Superior temporal gyrus (tissue), 1 donor: ENCODE results near the gene FAM171A1.

ENCODE experiments used
- DNase-seq: peaks from one replicate; pipeline ENCODE4 v3.0.0-alpha.2; 2016; ENCODE audit errors: extremely low spot score

FAM171A1 gene

DNA sequence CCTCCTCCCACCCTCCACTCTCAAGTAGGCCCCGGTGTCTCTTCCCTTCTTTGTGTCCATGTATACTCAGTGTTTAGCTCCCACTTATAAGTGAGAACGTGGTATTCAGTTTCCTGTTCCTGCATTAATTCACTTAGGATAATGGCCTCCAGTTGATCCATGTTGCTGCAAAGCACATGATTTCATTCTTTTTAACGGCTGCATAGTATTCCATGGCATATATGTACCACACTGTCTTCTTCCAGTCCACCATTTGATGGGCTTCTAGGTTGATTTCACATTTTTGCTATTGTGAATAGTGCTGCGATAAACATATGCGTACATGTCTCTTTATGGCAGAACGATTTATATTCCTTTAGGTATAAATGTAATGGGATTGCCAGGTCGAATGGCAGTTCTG, 51.0 kb downstream of the FAM171A1 start:
- no peak for DNase-seq

DNA sequence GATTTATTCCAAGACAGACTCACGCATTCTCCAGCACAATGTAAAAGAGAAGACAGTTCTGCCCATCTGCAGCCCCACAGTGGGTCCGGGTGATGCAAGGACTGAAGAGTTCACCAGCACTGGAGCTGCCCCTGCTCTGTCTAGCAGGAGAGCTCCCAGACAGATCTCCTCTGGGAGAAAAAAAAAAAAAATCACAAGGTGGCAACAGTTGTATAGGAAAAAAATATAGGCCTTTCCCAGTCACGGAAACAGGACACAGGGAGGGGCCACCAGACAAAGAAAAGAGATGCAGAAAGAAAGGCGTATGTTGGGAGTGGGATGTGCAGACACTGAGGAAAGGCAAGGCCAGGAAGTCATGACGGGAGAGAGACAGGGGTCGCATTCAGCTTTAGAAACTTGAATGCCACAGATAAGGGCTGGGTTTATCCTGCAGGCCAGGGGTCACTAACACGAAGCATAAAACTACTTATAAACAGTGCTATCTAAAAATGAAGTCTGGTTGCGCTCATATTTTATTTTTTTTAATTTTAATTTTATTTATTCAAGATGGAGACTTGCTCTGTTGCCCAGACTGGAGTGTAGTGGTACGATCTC, 54.1 kb downstream of the FAM171A1 start:
- no peak for DNase-seq

DNA sequence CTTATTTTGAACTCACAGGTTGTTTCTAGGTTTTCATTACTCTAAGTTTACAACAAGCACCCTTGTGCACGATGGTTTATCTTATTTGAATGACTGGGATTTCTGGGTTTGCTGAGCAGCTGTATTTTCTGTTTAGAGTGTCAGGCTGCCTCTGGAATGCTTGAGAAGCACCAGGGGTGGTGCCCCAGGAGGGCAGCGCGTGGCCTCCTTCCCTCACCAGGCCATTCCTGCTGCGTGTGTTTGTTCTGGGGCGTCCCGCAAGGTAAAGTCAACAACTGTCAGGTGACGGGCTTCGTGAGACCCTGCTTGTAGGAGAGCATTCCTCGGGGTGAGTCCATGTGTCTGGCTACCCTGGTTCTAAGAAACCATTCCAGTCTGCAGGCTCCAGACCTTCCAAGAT, 54.9 kb downstream of the FAM171A1 start:
- DNase-seq: no peak

DNA sequence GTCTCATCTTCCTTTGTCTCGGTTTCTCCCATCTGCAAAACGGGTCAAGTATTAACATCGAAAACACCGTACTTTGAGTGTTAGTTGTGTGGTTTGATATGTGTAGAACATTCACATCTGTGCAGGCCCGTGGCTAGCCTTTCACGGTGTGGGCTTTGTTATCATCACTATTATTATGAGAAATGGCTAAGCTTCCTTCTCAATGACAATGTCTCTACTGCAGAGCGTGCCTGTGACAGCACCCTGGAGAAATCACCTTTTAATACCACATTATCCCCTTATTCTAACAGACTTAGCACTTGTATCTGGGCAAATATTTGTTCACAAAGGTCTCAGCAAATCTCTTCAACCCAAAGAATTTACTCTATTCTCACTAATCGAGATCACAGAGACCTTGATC, 55.8 kb downstream of the FAM171A1 start:
- no peak for DNase-seq

DNA sequence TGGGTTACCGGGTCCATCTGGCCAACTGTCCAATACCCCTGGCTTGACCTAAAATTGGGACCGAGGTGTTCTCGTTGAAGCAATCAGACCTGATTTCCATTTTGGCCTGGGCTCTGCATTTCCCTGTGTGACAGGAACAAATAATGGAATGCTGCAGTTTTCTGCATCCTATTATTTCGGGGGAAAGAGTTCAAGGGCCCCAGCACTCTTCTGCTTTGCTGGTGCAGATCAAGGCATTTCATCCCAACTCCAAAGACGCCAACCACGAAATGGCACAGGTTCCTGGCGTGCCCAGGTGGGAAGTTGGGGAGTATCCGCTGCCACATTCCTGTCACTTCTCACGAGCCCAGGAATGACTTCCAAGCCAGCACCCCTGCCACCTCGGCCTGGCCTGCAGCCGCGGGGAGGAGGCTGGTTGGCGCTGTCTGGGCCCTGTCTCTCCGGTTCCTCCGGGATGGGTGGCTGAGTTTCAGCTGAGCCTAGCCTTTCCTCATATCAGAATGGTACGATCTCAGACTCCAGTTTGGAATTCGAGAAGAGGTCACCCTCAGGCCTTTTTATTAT, 56.5 kb downstream of the FAM171A1 start:
- no peak for DNase-seq

DNA sequence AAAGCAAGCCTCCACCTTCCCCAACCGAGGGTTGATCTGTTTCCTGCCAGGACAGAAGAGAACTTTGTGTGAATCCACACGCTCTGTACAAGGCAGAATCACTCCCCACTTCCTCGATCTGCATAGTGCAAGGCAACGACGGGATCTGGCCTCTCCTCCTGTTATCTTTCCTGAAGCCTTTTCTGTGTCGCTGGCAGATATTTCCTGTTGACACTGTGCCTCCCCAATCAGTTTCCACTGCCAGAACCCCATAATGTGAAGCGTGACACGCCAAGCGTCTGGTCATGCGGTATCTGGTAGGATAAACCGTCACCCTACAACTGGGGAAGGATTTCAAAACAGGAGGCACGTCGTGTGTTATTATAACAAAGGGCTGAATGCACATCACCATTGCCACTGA, 57.2 kb downstream of the FAM171A1 start:
- peak; percentile 87 for DNase-seq

DNA sequence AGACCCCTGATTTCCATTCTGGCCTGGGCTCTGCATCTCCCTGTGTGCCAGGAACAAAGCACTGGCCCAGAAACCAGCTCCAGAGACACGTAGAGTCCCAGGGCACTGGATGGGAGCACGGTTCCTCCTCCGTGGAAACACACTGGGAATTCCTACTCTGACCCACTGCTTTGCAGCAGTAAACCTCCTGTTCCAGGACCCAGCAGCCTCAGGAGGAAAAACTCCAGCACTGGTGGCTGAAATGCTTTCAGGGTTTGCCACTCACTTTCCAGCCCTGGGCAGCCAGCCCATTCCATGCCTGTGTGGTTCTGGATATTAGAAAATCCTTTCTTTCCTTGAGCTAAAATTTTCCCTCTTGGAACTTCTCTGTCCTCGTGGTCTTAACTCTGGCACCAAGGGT, 58.0 kb downstream of the FAM171A1 start:
- peak; percentile 74 for DNase-seq

DNA sequence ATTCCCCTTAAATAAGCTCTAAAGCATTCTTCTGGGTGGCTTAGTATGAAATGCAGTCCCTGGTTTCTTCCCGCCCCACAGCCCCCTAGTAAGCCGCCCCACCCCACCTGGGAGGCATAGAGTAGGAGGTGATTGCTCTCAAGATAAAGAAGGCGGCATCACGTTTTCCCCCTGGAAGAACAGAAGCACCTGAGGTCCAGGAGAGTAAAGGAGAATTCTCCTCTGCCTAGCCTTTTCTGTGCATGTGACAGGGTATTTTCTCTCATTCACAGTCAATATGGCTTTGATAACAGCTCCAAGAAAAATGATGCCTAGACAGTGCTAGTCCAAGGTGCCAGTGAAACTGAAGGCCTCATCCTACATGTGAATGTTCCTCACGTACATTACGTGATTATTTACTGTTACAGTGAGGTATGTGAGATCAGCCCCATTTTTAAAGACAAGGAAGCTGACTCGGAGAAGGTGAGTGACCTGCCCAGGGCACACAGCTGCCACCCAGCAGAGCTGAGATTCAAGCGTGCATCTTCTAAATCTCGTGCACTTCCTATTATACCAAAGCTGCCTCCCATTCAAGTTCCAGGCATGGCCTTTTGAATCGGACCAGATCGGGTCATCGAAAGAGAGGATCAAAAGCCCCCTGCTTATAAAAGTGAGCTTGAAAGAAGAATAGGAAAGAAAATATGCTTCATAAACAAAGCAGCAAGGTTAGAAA, 59.4 kb downstream of the FAM171A1 start:
- peak; percentile 51 for DNase-seq

DNA sequence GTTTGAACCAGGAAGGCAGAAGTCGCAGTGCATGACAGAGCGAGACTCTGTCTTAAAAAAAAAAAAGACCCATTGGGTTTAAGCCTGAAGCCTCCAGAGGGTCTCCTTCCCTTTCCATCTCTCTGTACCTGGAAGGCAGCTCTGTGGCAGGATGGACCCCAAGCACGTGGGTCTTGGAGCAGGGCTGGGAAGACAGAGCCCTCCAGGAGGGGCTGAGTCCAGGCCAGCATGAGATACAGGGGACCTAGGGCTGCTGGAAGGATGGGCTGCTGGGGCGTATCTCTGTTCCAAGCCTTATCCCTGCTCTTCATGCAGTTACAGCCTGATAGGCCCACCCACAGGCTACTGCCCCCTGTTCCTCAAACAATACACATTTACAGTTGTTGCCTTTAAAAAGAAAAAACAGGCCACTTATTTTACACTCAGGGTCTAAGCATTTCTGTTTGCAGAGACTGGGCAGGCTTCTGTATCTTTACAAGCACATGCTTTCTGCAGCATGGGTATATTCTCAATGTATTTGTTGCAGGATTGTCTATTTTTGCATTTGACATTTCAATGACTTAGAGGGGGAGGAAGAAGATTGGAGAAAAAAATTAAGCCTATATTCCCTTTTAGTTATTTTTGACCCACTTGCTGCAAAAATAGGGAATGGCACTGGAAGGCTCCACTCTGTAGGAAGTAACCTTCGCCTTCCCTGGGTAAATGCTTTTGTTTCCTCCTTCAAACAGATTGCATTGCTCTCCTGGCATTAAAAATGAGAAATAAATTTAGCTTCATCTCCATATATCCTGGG, 60.1 kb downstream of the FAM171A1 start:
- peak; percentile 18 for DNase-seq

DNA sequence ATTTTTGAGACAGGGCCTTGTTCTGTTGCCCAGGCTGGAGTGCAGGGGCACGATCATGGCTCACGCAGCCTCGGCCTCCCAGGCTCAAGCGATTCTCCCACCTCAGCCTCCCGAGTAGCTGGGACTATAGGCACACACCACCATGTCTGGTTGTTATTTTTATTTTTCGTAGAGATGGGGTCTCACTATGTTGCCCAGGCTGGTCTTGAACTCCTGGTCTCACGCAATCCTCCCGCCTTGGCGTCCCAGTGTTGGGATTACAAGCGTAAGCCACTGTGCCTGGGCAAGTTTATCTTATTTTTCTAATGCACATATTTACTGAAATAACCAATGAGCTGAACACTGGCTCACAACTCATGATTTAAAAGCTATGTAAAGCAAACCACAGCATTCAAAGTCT, 61.9 kb downstream of the FAM171A1 start:
- DNase-seq: no peak

DNA sequence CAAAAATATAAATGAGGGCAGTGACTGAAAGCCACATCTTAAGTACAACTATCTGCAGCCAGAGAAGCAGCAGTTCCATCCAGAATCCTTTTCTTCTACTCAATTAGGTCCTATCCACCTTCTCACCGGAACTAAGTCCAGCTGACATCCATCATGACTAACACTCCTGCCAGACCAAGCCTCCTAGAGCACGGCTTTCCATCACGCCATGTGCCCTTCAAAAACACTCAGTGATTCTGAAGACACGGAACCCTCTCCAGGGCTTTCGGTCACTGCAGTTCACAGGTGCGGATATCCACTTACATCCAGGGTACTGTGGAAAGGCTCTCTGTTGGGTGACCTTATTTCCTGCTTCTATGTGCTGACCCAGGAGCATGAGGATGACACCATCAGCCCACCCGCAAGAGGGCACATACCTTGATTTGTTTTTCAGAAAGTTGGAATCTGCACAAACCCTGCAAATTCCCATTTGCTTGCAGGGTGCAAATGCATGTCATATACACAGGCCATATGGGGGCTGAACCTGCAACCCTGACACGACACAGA, 64.3 kb downstream of the FAM171A1 start:
- no peak for DNase-seq

DNA sequence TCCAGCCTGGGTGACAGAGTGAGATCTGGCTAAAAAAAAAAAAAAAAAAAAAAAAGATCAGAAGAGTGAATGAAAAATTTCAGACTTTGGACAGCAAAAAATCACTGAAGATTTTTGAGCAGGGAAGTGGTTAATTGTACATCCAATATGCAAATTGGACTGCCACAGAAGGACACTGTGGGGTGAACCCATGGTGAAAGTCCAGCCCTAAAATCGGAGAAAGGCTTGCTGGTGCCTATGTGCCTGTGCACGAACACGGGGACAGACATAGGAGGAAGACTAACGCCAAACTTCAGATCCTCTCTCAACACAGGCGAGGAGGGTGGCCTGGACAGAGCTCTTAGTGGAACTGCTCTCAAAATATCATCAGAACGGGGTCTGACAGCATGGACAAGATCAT, 65.5 kb downstream of the FAM171A1 start:
- DNase-seq: peak; percentile 7

DNA sequence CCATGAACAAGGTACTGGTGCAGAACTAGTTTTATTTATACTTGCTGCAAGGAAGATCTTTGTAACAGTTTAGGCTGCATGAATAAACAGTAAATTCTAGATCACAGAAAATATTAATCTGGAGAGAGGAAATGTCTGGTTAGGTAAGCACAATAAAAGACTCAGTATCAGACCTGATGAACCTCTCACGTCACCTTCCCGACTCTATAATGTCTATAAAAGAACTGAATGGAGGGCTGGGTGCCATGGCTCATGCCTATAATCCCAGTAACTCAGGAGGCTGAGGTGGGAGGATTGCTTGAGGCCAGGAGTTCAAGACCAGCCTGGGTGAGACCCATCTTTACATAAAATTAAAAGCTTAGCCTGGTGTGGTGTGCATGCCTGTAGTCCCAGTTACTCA, 65.9 kb downstream of the FAM171A1 start:
- no peak for DNase-seq

DNA sequence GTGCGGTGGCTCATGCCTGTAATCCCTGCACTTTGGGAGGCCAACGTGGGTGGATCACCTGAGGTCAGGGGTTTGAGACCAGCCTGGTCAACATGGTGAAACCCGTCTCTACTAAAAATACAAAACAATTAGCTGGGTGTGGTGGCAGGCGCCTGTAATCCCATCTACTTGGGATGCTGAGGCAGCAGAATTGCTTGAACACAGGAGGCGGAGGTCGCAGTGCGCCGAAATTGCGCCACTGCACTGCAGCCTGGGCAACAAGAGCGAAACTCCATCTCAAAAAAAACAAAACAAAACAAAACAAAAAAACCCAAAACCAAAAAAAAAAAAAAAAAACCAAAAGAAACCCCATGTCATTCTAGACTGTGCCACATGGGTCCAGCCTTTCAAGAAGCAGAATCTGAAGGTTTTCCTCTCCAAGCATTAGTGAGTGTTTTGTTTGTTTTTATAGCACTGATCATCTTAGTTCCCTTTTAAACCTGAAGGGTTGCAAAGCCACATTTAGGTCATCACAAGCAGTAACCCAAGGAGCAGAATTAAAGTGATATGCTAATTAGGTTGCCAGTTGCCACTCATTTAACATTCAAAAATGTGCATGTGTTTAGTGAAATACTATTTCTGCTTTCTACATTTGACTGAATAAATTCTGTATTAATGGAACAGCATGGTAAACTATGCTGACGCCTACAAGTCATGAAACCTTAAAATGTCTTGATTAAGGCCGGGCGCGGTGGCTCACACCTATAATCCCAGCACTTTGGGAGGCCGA, 68.7 kb downstream of the FAM171A1 start:
- peak; percentile 8 for DNase-seq

DNA sequence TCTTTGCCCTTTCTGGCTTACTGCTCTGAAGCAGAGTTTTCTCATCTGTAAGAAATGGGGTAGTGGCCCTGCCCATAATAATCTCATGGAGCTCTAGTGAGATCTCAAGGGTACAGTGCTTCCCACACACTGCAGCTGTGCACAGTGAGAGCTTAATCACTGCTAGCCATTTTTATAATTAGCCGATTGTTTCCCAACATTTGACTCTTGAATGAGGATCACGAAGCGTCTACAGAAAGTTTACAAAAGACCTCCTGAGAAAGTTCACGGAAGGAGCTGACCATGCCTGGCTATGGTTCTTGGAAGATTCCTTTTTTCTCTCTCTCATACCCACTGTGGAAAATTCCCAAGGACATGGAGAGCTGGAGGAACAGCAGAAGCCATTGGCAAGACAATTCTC, 70.4 kb downstream of the FAM171A1 start:
- peak; percentile 70 for DNase-seq

DNA sequence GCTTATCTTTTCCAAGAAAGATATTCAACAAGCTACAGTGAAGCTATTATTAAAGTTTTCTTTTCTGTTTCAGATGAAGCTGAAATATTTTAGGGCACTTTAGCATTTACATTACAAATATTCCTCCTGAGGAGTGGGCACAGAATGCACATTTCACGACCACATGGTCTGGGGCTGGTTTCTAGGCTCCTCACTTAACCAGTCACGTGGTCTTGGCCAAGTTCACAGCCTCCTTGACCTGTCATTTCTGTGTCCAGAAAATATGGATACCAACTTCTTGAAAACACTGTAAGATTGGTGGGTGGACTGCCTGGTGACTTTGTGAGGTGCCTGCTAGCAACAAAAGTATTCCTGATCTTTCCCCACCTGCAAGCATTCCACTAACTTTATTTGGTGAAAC, 70.9 kb downstream of the FAM171A1 start:
- DNase-seq: no peak

DNA sequence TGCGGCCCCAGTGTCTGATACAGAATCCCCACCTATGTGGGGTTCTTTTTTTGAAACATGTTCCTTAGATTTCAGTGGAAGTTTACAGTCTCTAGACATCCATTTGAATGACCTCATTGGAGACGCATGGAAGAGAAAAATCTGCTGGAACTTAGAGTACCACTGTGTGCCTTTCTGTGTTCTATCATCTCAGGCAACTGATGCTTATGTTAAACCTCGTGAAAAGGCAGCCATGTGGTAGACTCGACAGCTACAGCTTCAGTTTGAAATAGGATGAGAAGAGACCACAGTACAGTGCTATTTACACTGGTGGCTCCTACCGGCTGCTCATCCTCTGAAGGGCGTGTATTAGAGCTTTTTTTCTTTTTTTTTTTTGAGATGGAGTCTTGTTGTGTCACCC, 74.4 kb downstream of the FAM171A1 start:
- peak; percentile 62 for DNase-seq

DNA sequence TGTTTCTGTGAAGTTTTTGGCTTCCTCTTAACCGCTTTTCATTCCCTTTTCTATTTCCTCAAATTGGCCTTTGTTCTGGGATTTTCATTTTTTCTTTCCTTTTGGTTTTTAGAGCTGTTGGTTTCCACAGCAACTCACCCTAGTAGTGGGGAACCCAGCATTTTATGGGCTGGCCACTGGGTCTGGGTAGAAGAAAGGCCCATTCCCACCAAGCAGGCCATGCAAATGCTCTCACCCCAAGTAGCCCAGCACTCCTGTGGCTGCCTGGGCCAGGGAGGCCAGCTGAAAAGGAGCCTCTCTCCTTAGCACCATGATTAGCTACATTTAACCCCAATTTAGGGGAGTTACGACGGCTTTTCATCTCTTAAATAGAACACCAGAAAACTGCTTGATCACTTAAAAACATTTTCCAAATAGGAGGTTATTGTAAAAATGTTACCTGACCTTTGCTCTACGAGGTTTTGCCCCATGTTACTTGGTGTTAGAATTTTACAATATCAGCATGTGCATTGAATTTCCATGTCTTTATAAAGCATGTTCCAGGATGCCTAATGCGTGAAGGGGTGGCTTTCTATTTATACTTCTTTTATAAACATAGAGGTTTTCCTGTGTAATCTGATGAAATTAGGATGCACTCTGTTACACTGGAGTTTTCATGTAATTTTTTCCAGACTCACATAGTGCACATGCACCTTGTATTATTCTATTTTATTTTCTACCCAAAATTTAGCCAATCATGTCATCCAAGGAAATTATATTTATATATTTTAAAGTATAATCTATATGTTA, 75.4 kb downstream of the FAM171A1 start:
- peak; percentile 53 for DNase-seq

DNA sequence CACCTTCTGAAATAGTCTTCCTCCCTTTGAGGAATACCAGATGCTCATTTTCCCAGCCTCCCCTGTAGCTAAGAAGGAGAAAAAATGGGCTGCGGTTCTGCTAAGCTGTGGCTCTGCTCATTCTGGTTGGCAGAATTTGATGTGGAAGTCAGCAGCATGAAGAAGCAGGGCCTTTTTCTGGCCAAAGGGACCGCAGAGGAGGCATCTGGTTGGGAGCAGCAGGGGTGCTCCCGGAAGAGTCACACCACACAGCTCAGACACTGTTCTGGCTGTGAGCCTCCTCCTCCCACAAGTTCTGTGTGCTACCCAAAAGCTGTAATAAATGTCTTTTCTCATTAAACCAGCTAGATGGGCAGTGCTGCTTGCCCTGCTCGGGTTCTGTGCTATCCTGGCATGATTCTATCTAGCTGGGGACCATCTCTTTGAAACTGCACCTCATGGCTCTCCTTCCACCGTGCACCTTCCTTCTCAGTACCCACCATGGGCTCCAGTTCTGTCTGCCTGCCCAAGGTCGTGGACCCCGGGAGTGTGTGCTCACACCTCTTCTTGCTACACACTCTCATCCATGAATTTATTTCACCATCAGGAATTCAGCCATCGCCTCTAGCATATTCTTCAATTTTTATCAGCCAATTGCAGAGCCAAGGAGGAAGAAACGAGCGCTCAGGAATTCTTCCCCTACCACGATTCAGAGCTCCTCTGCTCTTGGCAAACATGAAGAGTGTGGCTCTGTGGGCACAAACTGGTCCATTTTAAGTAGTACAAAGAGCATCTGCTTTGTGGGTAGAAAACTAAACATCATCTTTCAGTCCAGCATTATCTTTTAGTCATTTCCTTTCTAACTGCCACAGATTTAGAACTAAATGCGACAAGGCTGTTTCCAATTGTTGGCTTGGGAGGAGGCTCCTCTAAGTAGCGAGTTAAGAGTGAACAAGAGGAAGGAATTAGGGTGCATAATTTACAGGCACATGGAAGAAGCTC, 76.9 kb downstream of the FAM171A1 start:
- DNase-seq: peak; percentile 79

DNA sequence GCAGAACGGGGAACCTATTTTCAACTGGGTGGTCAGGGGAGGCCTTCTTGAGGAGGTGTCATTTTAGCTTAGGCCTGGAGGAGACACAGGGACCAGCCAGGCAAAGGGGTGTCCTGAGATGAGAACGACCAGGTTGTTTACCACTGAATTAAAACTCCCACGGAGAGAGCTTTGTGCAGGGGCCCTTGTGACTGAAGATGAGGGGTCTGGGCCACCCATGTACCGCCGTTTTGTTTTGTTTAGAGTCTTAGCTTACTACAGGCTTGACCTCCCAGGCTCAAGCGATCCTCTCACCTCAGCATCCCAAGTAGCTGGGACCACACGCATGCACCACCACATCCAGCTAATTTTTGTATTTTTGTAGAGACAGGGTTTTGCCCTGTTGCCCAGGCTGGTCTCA, 80.4 kb downstream of the FAM171A1 start:
- DNase-seq: no peak
